ENCODE data around the gene PGM1. TPM values are rescaled to one million over a fixed set of nuclear protein-coding genes. Genes with fewer than 3 reads are reported as not detected.

Gene PGM1
- total RNA-seq, 1 donor from 2014 or later, result 34.9 TPM

- no peak for TF ChIP-seq CTCF (IDR thresholded peaks at IDR 0.05)
- Mint-ChIP-seq H3K36me3 (ENCODE audit: unreplicated experiment) (no peaks in the 10 kb centered on the region), H3K4me1 (ENCODE audit: unreplicated experiment) (peaks cover 5% of the 10 kb centered on the region), H3K27ac (ENCODE audit: unreplicated experiment) (no peak overlapping the region), H3K4me3 (ENCODE audit: unreplicated experiment) (no peak overlapping the region), H3K9me3 (ENCODE audit: unreplicated experiment) (no peaks in the 10 kb centered on the region), H3K27me3 (ENCODE audit: unreplicated experiment) (no peaks in the 10 kb centered on the region)
- DNase-seq (ENCODE audit: extremely low spot score, unreplicated experiment), result no peak
Observed at GRCh38 chr1:63607322-63607721, 14.1 kb downstream of the PGM1 start.

- no peak for DNase-seq (ENCODE audit: extremely low spot score, unreplicated experiment)
- H3K27ac Mint-ChIP-seq (ENCODE audit: unreplicated experiment), result no peak overlapping the region
Observed at GRCh38 chr1:63611231-63611630, 18.0 kb downstream of the PGM1 start.

GRCh38 chr1:63612564-63612963, 19.4 kb downstream of the PGM1 start:
- Mint-ChIP-seq H3K27me3 (ENCODE audit: unreplicated experiment) (no peaks in the 10 kb centered on the region), H3K4me1 (ENCODE audit: unreplicated experiment) (peaks cover 14% of the 10 kb centered on the region), H3K27ac (ENCODE audit: unreplicated experiment) (no peak overlapping the region), H3K9me3 (ENCODE audit: unreplicated experiment) (no peaks in the 10 kb centered on the region), H3K36me3 (ENCODE audit: unreplicated experiment) (no peaks in the 10 kb centered on the region), H3K4me3 (ENCODE audit: unreplicated experiment) (no peak overlapping the region)
- DNase-seq (ENCODE audit: extremely low spot score, unreplicated experiment), result no peak
- no peak for TF ChIP-seq CTCF (IDR thresholded peaks at IDR 0.05)

More at GRCh38 chr1:63611231-63611630, 18.0 kb downstream of the PGM1 start:
- H3K4me3 Mint-ChIP-seq (ENCODE audit: unreplicated experiment), result no peak overlapping the region
- H3K9me3 Mint-ChIP-seq (ENCODE audit: unreplicated experiment), result no peaks in the 10 kb centered on the region
- TF ChIP-seq CTCF (IDR thresholded peaks at IDR 0.05), result no peak
- H3K36me3 Mint-ChIP-seq (ENCODE audit: unreplicated experiment), result no peaks in the 10 kb centered on the region
- H3K4me1 Mint-ChIP-seq (ENCODE audit: unreplicated experiment), result peaks cover 9% of the 10 kb centered on the region
- no peaks in the 10 kb centered on the region for H3K27me3 Mint-ChIP-seq (ENCODE audit: unreplicated experiment)

- no peaks in the 10 kb centered on the region for H3K27me3 Mint-ChIP-seq (ENCODE audit: unreplicated experiment)
- H3K9me3 Mint-ChIP-seq (ENCODE audit: unreplicated experiment), result no peaks in the 10 kb centered on the region
- H3K4me3 Mint-ChIP-seq (ENCODE audit: unreplicated experiment), result no peak overlapping the region
- DNase-seq (ENCODE audit: extremely low spot score, unreplicated experiment), result no peak
- no peak for TF ChIP-seq CTCF (IDR thresholded peaks at IDR 0.05)
- H3K27ac Mint-ChIP-seq (ENCODE audit: unreplicated experiment), result no peak overlapping the region
- no peaks in the 10 kb centered on the region for H3K36me3 Mint-ChIP-seq (ENCODE audit: unreplicated experiment)
- peaks cover 18% of the 10 kb centered on the region for H3K4me1 Mint-ChIP-seq (ENCODE audit: unreplicated experiment)
Observed at GRCh38 chr1:63612971-63613370, 19.8 kb downstream of the PGM1 start.

GRCh38 chr1:63615768-63616420, 22.7 kb downstream of the PGM1 start:
- peak; percentile 76 for TF ChIP-seq CTCF (IDR thresholded peaks at IDR 0.05)
- Mint-ChIP-seq H3K36me3 (ENCODE audit: unreplicated experiment) (no peaks in the 10 kb centered on the region), H3K9me3 (ENCODE audit: unreplicated experiment) (no peaks in the 10 kb centered on the region), H3K27me3 (ENCODE audit: unreplicated experiment) (no peaks in the 10 kb centered on the region), H3K4me3 (ENCODE audit: unreplicated experiment) (no peak overlapping the region), H3K4me1 (ENCODE audit: unreplicated experiment) (peaks cover 25% of the 10 kb centered on the region), H3K27ac (ENCODE audit: unreplicated experiment) (no peak overlapping the region)
- no peak for DNase-seq (ENCODE audit: extremely low spot score, unreplicated experiment)

Data from osteocyte (in vitro differentiated cells).